Esophagus (tissue), 2 donors: Measurements from ENCODE around the gene PPOX. TPM values are rescaled to one million over a fixed set of nuclear protein-coding genes. Genes with fewer than 3 reads are reported as not detected.

Source experiments
- H3K27ac ChIP-seq, 2 donors: one replicate each; pipeline ENCODE4 v1.5.1; 2013; ENCODE audit warnings: low read depth in 2 of 2, mild to moderate bottlenecking in 2 of 2, inconsistent platforms in 1 of 2, low read length in 1 of 2, moderate library complexity in 1 of 2
- H3K27me3 ChIP-seq, 2 donors: one replicate each; pipeline ENCODE4 v1.6.1; 2013; ENCODE audit warnings: low read length in 2 of 2, control low read depth in 1 of 2, mild to moderate bottlenecking in 1 of 2; ENCODE audit not compliant: insufficient read depth in 2 of 2, control insufficient read depth in 1 of 2
- H3K36me3 ChIP-seq, 2 donors: one replicate each; pipeline ENCODE4 v1.6.1; 2013; ENCODE audit warnings: low read length in 1 of 2; ENCODE audit not compliant: control insufficient read depth in 2 of 2, insufficient read depth in 2 of 2
- H3K4me1 ChIP-seq, 2 donors: one replicate each; pipeline ENCODE4 v1.6.1; 2013; ENCODE audit warnings: low read length in 1 of 2; ENCODE audit not compliant: control insufficient read depth in 2 of 2, insufficient read depth in 2 of 2
- H3K4me3 ChIP-seq, 2 donors: one replicate each; pipeline ENCODE4 v1.5.1; 2013; ENCODE audit warnings: low read length in 2 of 2, mild to moderate bottlenecking in 2 of 2, low read depth in 1 of 2, moderate library complexity in 1 of 2
- H3K9me3 ChIP-seq, 2 donors: one replicate each; pipeline ENCODE4 v1.6.1; 2013; ENCODE audit warnings: mild to moderate bottlenecking in 2 of 2, low read depth in 1 of 2, low read length in 1 of 2, moderate library complexity in 1 of 2; ENCODE audit not compliant: control insufficient read depth in 2 of 2, insufficient read depth in 1 of 2
- WGBS, 2 donors: extraction: QIAGEN DNeasy Blood & Tissue Kit; methylation state at CpG; one replicate each; pipeline ENCODE4 v1.1.7; 2013; 5-methylcytosine and 5-hydroxymethylcytosine counted together
- polyA plus RNA-seq, 2 donors: library from polyadenylated mRNA; stranded (reverse); fragments of 200-250 nt; gene quantifications; one replicate each; pipeline ENCODE4 v1.2.3, GENCODE V29; 2013
- donor health status: healthy with polysubstance abuse.
- donor health status: Bipolar disorder and iron deficiency.

PPOX gene
- polyA plus RNA-seq, 2 donors: 11.7 to 29.6 TPM

- Histone ChIP-seq H3K4me1 (peaks cover 2 to 29% of the 10 kb centered on the region in 2 donors), H3K27ac (peak overlapping the region; percentile 92 to 100), H3K27me3 (no peaks in the 10 kb centered on the region), H3K9me3 (no peaks in the 10 kb centered on the region), H3K4me3 (peak overlapping the region; percentile 78 to 95), H3K36me3 (peaks cover 1 to 4% of the 10 kb centered on the region in 2 donors)
- 27 to 45% methylated on average over 13 of the region's 13 CpGs for WGBS, 2 donors
These were observed 35.0 kb downstream of the PPOX start for GRCh38 chr1:161200992-161201835.

GRCh38 chr1:161201836-161202712 lies 35.8 kb downstream of the PPOX start, which contains the start of gene NDUFS2:
Gene NDUFS2, plus strand, starts transcription at chr1:161202367. Its CDS starts 19 bp downstream, at chr1:161202386.
- Histone ChIP-seq H3K27ac (peak within 1 kb of the TSS; percentile 92 to 100), H3K4me3 (peak within 1 kb of the TSS; percentile 78 to 95), H3K36me3 (peaks cover 3 to 11% of the 10 kb centered on the region in 2 donors), H3K4me1 (peaks cover 2 to 29% of the 10 kb centered on the region in 2 donors), H3K27me3 (no peaks in the 10 kb centered on the region), H3K9me3 (no peaks in the 10 kb centered on the region)
- WGBS, 2 donors: 2% methylated on average over 53 of the region's 53 CpGs

GRCh38 chr1:161206411-161207140 lies 40.4 kb downstream of the PPOX start:
- 77 to 83% methylated on average over 12 of the region's 12 CpGs for WGBS, 2 donors
- Histone ChIP-seq H3K27ac (peak overlapping the region; percentile 45 to 76), H3K36me3 (peaks cover 8 to 26% of the 10 kb centered on the region in 2 donors), H3K4me1 (peaks cover 0 to 6% of the 10 kb centered on the region in 2 donors), H3K4me3 (no peak overlapping the region), H3K9me3 (no peaks in the 10 kb centered on the region), H3K27me3 (no peaks in the 10 kb centered on the region)

GRCh38 chr1:161207173-161207572 lies 40.9 kb downstream of the PPOX start:
- Histone ChIP-seq H3K27me3 (no peaks in the 10 kb centered on the region), H3K9me3 (no peaks in the 10 kb centered on the region), H3K4me1 (peaks cover 0 to 6% of the 10 kb centered on the region in 2 donors), H3K27ac (peak overlapping the region; percentile 42 to 52), H3K36me3 (peaks cover 8 to 31% of the 10 kb centered on the region in 2 donors), H3K4me3 (no peak overlapping the region)
- WGBS, 2 donors: 64 to 74% methylated on average over 8 of the region's 8 CpGs

GRCh38 chr1:161209790-161210409 lies 43.7 kb downstream of the PPOX start:
- Histone ChIP-seq H3K9me3 (no peaks in the 10 kb centered on the region), H3K4me1 (no peaks in the 10 kb centered on the region), H3K4me3 (no peak overlapping the region), H3K27ac (no peak overlapping the region), H3K36me3 (peaks cover 16 to 45% of the 10 kb centered on the region in 2 donors), H3K27me3 (no peaks in the 10 kb centered on the region)
- WGBS, 2 donors: 42 to 45% methylated on average over 11 of the region's 11 CpGs

- Histone ChIP-seq H3K4me3 (no peak overlapping the region), H3K4me1 (no peaks in the 10 kb centered on the region), H3K36me3 (peaks cover 13 to 32% of the 10 kb centered on the region in 2 donors), H3K9me3 (no peaks in the 10 kb centered on the region), H3K27me3 (no peaks in the 10 kb centered on the region), H3K27ac (no peak overlapping the region)
- 90 to 91% methylated on average over 9 of the region's 9 CpGs for WGBS, 2 donors
These were observed 48.1 kb downstream of the PPOX start for GRCh38 chr1:161214369-161214768.

GRCh38 chr1:161215076-161215475 lies 48.9 kb downstream of the PPOX start, which contains the start of gene FCER1G:
Gene FCER1G, plus strand, starts transcription at chr1:161215295. Its CDS starts 27 bp downstream, at chr1:161215322.
- WGBS, 2 donors: 76 to 78% methylated on average over 10 of the region's 10 CpGs
- H3K27me3 ChIP-seq: no peaks in the 10 kb centered on the region
- no peak within 1 kb of the TSS for H3K4me3 ChIP-seq
- peaks cover 8 to 32% of the 10 kb centered on the region in 2 donors for H3K36me3 ChIP-seq
- H3K9me3 ChIP-seq: no peaks in the 10 kb centered on the region
- H3K27ac ChIP-seq: no peak within 1 kb of the TSS
- H3K4me1 ChIP-seq: no peaks in the 10 kb centered on the region

- no peaks in the 10 kb centered on the region for H3K27me3 ChIP-seq
- H3K4me3 ChIP-seq: no peak overlapping the region
- H3K4me1 ChIP-seq: no peaks in the 10 kb centered on the region
- no peaks in the 10 kb centered on the region for H3K9me3 ChIP-seq
- WGBS, 2 donors: 58 to 68% methylated on average over 7 of the region's 7 CpGs
- H3K27ac ChIP-seq: peak overlapping the region in 1 of 2 donors; percentile 43
- peaks cover 8 to 22% of the 10 kb centered on the region in 2 donors for H3K36me3 ChIP-seq
These were observed 50.9 kb downstream of the PPOX start for GRCh38 chr1:161216945-161217712.
